Neural cell (in vitro differentiated cells): Measurements from ENCODE around the gene SLC16A10. TPM values are rescaled to one million over a fixed set of nuclear protein-coding genes. Genes with fewer than 3 reads are reported as not detected.
"Not testable (repeated sequence)": the region's sequence is repeated elsewhere in the genome, so short reads cannot be mapped to it uniquely, and the experiment has no call there.

Experiments
- H2AFZ ChIP-seq: fragments of 200-600, 300-800 bp; sonication (generic), shearing (Covaris generic); 2 replicates; pipeline ENCODE4 v1.6.0; 2014; ENCODE audit warnings: low read depth, mild to moderate bottlenecking, antibody characterized with exemption, low read length, moderate library complexity
- H3F3A ChIP-seq: fragments of 200-600 bp; shearing (Covaris generic); 2 replicates; pipeline ENCODE4 v1.6.1; 2016; ENCODE audit warnings: mild to moderate bottlenecking, moderate library complexity, mixed read lengths, antibody characterized with exemption, low read length; ENCODE audit not compliant: insufficient read depth, poor library complexity, severe bottlenecking
- H3K27ac ChIP-seq: fragments of 200-600, 300-800 bp; sonication (generic), shearing (Covaris generic); 2 replicates; pipeline ENCODE4 v1.5.1; 2014; ENCODE audit warnings: mild to moderate bottlenecking, low read length, moderate library complexity
- H3K27me3 ChIP-seq: fragments of 300-800, 200-600 bp; sonication (generic), shearing (Covaris generic); 2 replicates; pipeline ENCODE4 v1.6.0; 2014; ENCODE audit warnings: mild to moderate bottlenecking, low read depth, low read length, moderate library complexity; ENCODE audit not compliant: insufficient read depth
- H3K36me3 ChIP-seq: fragments of 300-800, 200-600 bp; sonication (generic), shearing (Covaris generic); 2 replicates; pipeline ENCODE4 v1.5.1; 2014; ENCODE audit warnings: mild to moderate bottlenecking, antibody characterized with exemption, low read length, moderate library complexity; ENCODE audit not compliant: insufficient read depth
- H3K4me2 ChIP-seq: fragments of 300-800, 200-600 bp; sonication (generic), shearing (Covaris generic); 2 replicates; pipeline ENCODE4 v1.6.0; 2014; ENCODE audit warnings: mild to moderate bottlenecking, low read length
- H3K4me3 ChIP-seq: fragments of 300-800, 200-600 bp; sonication (generic), shearing (Covaris generic); 2 replicates; pipeline ENCODE4 v1.5.1; 2014; ENCODE audit warnings: mild to moderate bottlenecking, low read length, moderate library complexity
- H3K79me2 ChIP-seq: fragments of 200-600 bp; shearing (Covaris generic); replicated peaks from 2 replicates; pipeline ENCODE4 v1.6.0; 2014; ENCODE audit warnings: mild to moderate bottlenecking, low read length, moderate library complexity; ENCODE audit not compliant: insufficient read depth
- H3K9ac ChIP-seq: fragments of 300-800, 200-600 bp; sonication (generic), shearing (Covaris generic); 2 replicates; pipeline ENCODE4 v1.6.1; 2016; ENCODE audit warnings: mild to moderate bottlenecking, low read length, mixed read lengths
- H3K9me2 ChIP-seq: fragments of 200-600 bp; shearing (Covaris generic); 2 replicates; pipeline ENCODE4 v1.6.1; 2016; ENCODE audit warnings: mild to moderate bottlenecking, low read length, mixed read lengths; ENCODE audit not compliant: insufficient read depth
- H3K9me3 ChIP-seq: fragments of 200-600, 300-800 bp; sonication (generic), shearing (Covaris generic); 2 replicates; pipeline ENCODE4 v1.6.1; 2016; ENCODE audit warnings: mild to moderate bottlenecking, mixed run types, low read length, moderate library complexity, mixed read lengths
- H4K20me1 ChIP-seq: fragments of 200-600 bp; shearing (Covaris generic); 2 replicates; pipeline ENCODE4 v1.6.1; 2016; ENCODE audit warnings: mild to moderate bottlenecking, mixed run types; ENCODE audit not compliant: insufficient read depth
- EP300 ChIP-seq: fragments of 450-650 bp; conservative IDR thresholded peaks from 2 replicates; pipeline ENCODE4 v1.6.1; 2014; ENCODE audit warnings: antibody characterized with exemption, mild to moderate bottlenecking, moderate library complexity; ENCODE audit not compliant: poor library complexity, severe bottlenecking
- EZH2 ChIP-seq: fragments of 200-600, 300-800 bp; shearing (Covaris generic), sonication (generic); IDR thresholded peaks from 2 replicates; pipeline ENCODE4 v1.6.1; 2014; ENCODE audit warnings: antibody characterized with exemption, low read length, borderline replicate concordance, mild to moderate bottlenecking; ENCODE audit not compliant: insufficient read depth, poor library complexity, severe bottlenecking
- MXI1 ChIP-seq: fragments of 450-650 bp; conservative IDR thresholded peaks from 2 replicates; pipeline ENCODE4 v1.6.1; 2014; ENCODE audit warnings: antibody characterized with exemption, mild to moderate bottlenecking; ENCODE audit not compliant: poor library complexity, severe bottlenecking
- POLR2AphosphoS5 ChIP-seq: IDR thresholded peaks from 2 replicates; pipeline ENCODE4 v1.6.1; 2012
- RAD21 ChIP-seq: fragments of 450-650 bp; conservative IDR thresholded peaks from 2 replicates; pipeline ENCODE4 v1.6.1; 2014; ENCODE audit warnings: antibody characterized with exemption, mild to moderate bottlenecking, moderate library complexity
- REST ChIP-seq: IDR thresholded peaks from 2 replicates; pipeline ENCODE4 v1.6.1; 2012; ENCODE audit warnings: borderline replicate concordance
- SMC3 ChIP-seq: fragments of 450-650 bp; conservative IDR thresholded peaks from 2 replicates; pipeline ENCODE4 v1.6.1; 2014; ENCODE audit warnings: antibody characterized with exemption, mild to moderate bottlenecking, moderate library complexity; ENCODE audit not compliant: poor library complexity
- TAF1 ChIP-seq: IDR thresholded peaks from 2 replicates; pipeline ENCODE4 v1.6.1; 2012; ENCODE audit warnings: low read depth
- polyA plus RNA-seq: library from polyadenylated mRNA; depleted of rRNA; stranded (reverse); fragments of >200 nt; gene quantifications from 2 replicates; pipeline ENCODE4 v1.2.3, GENCODE V29; 2014
- TF ChIP-seq, protein P1 (sequence below): fragments of 450-650 bp; IDR thresholded peaks from 2 replicates; pipeline ENCODE4 v1.5.1; 2014; ENCODE audit warnings: antibody characterized with exemption, mild to moderate bottlenecking, moderate library complexity; ENCODE audit not compliant: poor library complexity, severe bottlenecking

SLC16A10 gene
- polyA plus RNA-seq, 1 donor from 2014 or later: 1.5 TPM

- no peaks in the 10 kb centered on the region for H3K36me3 ChIP-seq
- no peaks in the 10 kb centered on the region for H3K27me3 ChIP-seq
- H3K79me2 ChIP-seq: no peaks in the 10 kb centered on the region
- no peaks in the 10 kb centered on the region for H4K20me1 ChIP-seq
- no peak overlapping the region for H2AFZ ChIP-seq
- no peak overlapping the region for H3K9ac ChIP-seq
- no peak overlapping the region for H3K27ac ChIP-seq
- no peaks in the 10 kb centered on the region for H3K9me3 ChIP-seq
- no peak for TF ChIP-seq MXI1
- no peak for TF ChIP-seq POLR2AphosphoS5
- TF ChIP-seq EP300: no peak
- TF ChIP-seq TAF1: no peak
- no peak for TF ChIP-seq EZH2
- no peak for TF ChIP-seq REST
- TF ChIP-seq SMC3: no peak
- TF ChIP-seq RAD21: no peak
- TF ChIP-seq, protein P1, sequence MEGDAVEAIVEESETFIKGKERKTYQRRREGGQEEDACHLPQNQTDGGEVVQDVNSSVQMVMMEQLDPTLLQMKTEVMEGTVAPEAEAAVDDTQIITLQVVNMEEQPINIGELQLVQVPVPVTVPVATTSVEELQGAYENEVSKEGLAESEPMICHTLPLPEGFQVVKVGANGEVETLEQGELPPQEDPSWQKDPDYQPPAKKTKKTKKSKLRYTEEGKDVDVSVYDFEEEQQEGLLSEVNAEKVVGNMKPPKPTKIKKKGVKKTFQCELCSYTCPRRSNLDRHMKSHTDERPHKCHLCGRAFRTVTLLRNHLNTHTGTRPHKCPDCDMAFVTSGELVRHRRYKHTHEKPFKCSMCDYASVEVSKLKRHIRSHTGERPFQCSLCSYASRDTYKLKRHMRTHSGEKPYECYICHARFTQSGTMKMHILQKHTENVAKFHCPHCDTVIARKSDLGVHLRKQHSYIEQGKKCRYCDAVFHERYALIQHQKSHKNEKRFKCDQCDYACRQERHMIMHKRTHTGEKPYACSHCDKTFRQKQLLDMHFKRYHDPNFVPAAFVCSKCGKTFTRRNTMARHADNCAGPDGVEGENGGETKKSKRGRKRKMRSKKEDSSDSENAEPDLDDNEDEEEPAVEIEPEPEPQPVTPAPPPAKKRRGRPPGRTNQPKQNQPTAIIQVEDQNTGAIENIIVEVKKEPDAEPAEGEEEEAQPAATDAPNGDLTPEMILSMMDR: no peak
- no peak overlapping the region for H3K4me2 ChIP-seq
- H3K4me3 ChIP-seq: no peak overlapping the region
- H3F3A ChIP-seq: no peaks in the 10 kb centered on the region
- no peaks in the 10 kb centered on the region for H3K9me2 ChIP-seq
Observed at GRCh38 chr6:111061508-111061907, 25.8 kb upstream of the SLC16A10 start.

DNA sequence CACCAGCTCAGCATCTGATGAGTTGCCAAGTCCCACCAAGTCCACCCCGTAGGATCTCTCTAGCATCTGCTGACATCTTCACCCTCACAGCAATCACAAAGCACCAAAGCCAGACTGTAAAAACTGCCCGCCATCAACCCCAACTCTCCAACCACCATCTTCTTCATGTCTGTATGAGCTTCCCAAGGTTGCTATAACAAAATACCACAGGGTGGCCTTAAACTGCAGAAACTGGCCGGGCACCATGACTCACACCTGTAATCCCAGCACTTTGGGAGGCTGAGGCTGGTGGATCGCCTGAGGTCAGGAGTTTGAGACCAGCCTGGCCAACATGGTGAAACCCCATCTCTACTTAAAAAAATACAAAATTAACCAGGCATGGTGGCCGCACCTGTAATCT, 25.3 kb upstream of the SLC16A10 start:
- not testable (repeated sequence) for H3K79me2 ChIP-seq, H3K4me2 ChIP-seq, H3K9ac ChIP-seq, H3K9me2 ChIP-seq, H3F3A ChIP-seq, H3K36me3 ChIP-seq, H4K20me1 ChIP-seq, H3K9me3 ChIP-seq, H3K27ac ChIP-seq, H2AFZ ChIP-seq, H3K27me3 ChIP-seq, H3K4me3 ChIP-seq

DNA sequence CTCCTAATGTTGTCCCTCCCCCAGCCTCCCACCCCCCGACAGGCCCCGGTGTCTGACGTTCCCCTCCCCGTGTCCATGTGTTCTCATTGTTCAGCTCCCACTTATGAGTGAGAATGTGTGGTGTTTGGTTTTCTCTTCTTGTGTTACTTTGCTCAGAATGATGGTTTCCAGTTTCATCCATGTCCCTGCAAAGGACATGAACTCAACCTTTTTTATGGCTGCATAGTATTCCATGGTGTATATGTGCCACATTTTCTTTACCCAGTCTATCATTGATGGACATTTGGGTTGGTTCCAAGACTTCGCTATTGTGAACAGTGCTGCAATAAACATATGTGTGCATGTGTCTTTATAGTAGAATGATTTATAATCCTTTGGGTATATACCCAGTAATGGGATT, 24.4 kb upstream of the SLC16A10 start:
- not testable (repeated sequence) for H4K20me1 ChIP-seq, H3K4me3 ChIP-seq, H3F3A ChIP-seq, H3K4me2 ChIP-seq, H3K27me3 ChIP-seq, H2AFZ ChIP-seq, H3K79me2 ChIP-seq, H3K36me3 ChIP-seq, H3K27ac ChIP-seq, H3K9me3 ChIP-seq, H3K9ac ChIP-seq, H3K9me2 ChIP-seq
